ENCODE measurements around the gene ZC3H8.

DNA sequence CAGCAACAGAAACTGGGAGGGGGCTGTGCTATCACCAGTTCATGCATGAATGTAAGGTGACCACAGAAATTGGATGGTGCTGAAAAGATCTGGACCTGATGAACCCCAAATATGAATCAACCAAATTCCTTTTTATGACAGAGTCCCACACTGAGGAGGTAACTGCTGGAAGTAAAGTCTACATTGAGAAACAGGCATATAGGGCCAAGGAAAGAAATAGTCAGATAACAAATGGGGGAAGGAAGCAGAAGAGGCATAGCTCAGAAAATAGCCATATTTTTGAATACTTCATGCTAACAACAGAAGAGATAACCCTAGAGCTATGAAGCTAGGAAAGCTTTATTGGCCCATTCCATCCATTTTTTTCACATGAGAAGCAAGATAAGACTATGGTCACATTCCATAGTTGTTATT is 46.3 kb upstream of the ZC3H8 start:
- TF ChIP-seq EP300 (IDR thresholded peaks at IDR 0.05) (no peak), EHF (CRISPR knock-in tag; IDR thresholded peaks at IDR 0.05) (no peak), NPAS2 (CRISPR knock-in tag; IDR thresholded peaks at IDR 0.05; ENCODE audit: borderline replicate concordance) (no peak), SREBF2 (IDR thresholded peaks at IDR 0.05) (no peak), POLR2AphosphoS2 (conservative IDR thresholded peaks at IDR 0.05; ENCODE audit: low read length) (no peak), POLR2A (IDR thresholded peaks at IDR 0.05; ENCODE audit: low read length) (no peak), HMGXB4 (CRISPR knock-in tag; IDR thresholded peaks at IDR 0.05; ENCODE audit: borderline replicate concordance) (no peak), E2F6 (IDR thresholded peaks at IDR 0.05; ENCODE audit: borderline replicate concordance, low read depth) (no peak), RFX5 (IDR thresholded peaks at IDR 0.05) (no peak), JUN (IDR thresholded peaks at IDR 0.05) (no peak), BHLHE40 (IDR thresholded peaks at IDR 0.05; ENCODE audit: low read depth, low read length) (no peak), BCL3 (IDR thresholded peaks at IDR 0.05) (no peak)
- TF ChIP-seq, protein P1, sequence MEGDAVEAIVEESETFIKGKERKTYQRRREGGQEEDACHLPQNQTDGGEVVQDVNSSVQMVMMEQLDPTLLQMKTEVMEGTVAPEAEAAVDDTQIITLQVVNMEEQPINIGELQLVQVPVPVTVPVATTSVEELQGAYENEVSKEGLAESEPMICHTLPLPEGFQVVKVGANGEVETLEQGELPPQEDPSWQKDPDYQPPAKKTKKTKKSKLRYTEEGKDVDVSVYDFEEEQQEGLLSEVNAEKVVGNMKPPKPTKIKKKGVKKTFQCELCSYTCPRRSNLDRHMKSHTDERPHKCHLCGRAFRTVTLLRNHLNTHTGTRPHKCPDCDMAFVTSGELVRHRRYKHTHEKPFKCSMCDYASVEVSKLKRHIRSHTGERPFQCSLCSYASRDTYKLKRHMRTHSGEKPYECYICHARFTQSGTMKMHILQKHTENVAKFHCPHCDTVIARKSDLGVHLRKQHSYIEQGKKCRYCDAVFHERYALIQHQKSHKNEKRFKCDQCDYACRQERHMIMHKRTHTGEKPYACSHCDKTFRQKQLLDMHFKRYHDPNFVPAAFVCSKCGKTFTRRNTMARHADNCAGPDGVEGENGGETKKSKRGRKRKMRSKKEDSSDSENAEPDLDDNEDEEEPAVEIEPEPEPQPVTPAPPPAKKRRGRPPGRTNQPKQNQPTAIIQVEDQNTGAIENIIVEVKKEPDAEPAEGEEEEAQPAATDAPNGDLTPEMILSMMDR (IDR thresholded peaks at IDR 0.05): no peak

Measured in A549 (cell line).